ENCODE results near the gene NHLRC4. TPM values are rescaled to one million over a fixed set of nuclear protein-coding genes. Genes with fewer than 3 reads are reported as not detected.

Gene NHLRC4
- total and polyA plus RNA-seq, 2 of the 13 experiments (the other 11 are each of a cell fraction or from before 2014, with no cell fraction given), result 0.40 to 0.59 TPM

GRCh38 chr16:590188-590814 is 23.5 kb downstream of the NHLRC4 start (continued):
- no peak for TF ChIP-seq ZBTB4 (CRISPR knock-in tag; IDR thresholded peaks at IDR 0.05; ENCODE audit: borderline replicate concordance)
- peak; percentile 51; the same call in 1 of the 2 replicates for TF ChIP-seq PHF8 (CRISPR knock-in tag; IDR thresholded peaks at IDR 0.05)
- no peak for TF ChIP-seq ZNF883 (CRISPR knock-in tag; IDR thresholded peaks at IDR 0.05; ENCODE audit: not compliant biosample characterization)
- TF ChIP-seq ZNF574 (CRISPR knock-in tag; IDR thresholded peaks at IDR 0.05), result peak; percentile 47
- TF ChIP-seq ZNF704 (CRISPR knock-in tag; IDR thresholded peaks at IDR 0.05; ENCODE audit: borderline replicate concordance), result no peak
- TF ChIP-seq FOSL2 (CRISPR knock-in tag; IDR thresholded peaks at IDR 0.05), result no peak
- no peak for TF ChIP-seq HOMEZ (CRISPR knock-in tag; IDR thresholded peaks at IDR 0.05; ENCODE audit: low read depth)
- TF ChIP-seq AKAP8 (CRISPR knock-in tag; IDR thresholded peaks at IDR 0.05), result no peak
- TF ChIP-seq ZNF276 (CRISPR knock-in tag; IDR thresholded peaks at IDR 0.05; ENCODE audit: low read depth), result no peak
- TF ChIP-seq ZKSCAN8 (CRISPR knock-in tag; IDR thresholded peaks at IDR 0.05; ENCODE audit: borderline replicate concordance), result no peak
- no peak for TF ChIP-seq RNF219 (CRISPR knock-in tag; IDR thresholded peaks at IDR 0.05)
- TF ChIP-seq ZNF260 (CRISPR knock-in tag; IDR thresholded peaks at IDR 0.05; ENCODE audit: borderline replicate concordance, low read depth), result no peak
- no peak for TF ChIP-seq ZNF614 (CRISPR knock-in tag; IDR thresholded peaks at IDR 0.05; ENCODE audit: borderline replicate concordance)
- TF ChIP-seq SAP130 (CRISPR knock-in tag; IDR thresholded peaks at IDR 0.05; ENCODE audit: low read depth), result peak; percentile 41
- TF ChIP-seq ARID2 (CRISPR knock-in tag; IDR thresholded peaks at IDR 0.05; ENCODE audit: borderline replicate concordance), result peak; percentile 31; the same call in 1 of the 2 replicates
